Cerebellar cortex (tissue), 1 donor: ENCODE data around the gene SMAD6.
A peak's percentile ranks its signal among the peaks of the same experiment; 100 is the strongest.

Experiments used
- DNase-seq: peaks from one replicate; pipeline ENCODE4 v3.0.0-alpha.2; 2015; ENCODE audit warnings: low spot score

Gene SMAD6

GRCh38 chr15:66704019-66704802, 2.2 kb downstream of the SMAD6 start:
- DNase-seq = no peak

- DNase-seq = no peak
Measured at GRCh38 chr15:66704803-66705153, 2.7 kb downstream of the SMAD6 start.

GRCh38 chr15:66705277-66706146, 3.5 kb downstream of the SMAD6 start:
- no peak for DNase-seq

- peak; percentile 54 for DNase-seq
Measured at GRCh38 chr15:66706225-66706732, 4.2 kb downstream of the SMAD6 start.

- DNase-seq = no peak
Measured at GRCh38 chr15:66706840-66707239, 4.8 kb downstream of the SMAD6 start.

- DNase-seq = peak; percentile 46
Measured at GRCh38 chr15:66707310-66708082, 5.5 kb downstream of the SMAD6 start.

GRCh38 chr15:66708389-66708788, 6.4 kb downstream of the SMAD6 start:
- DNase-seq = no peak

- no peak for DNase-seq
Measured at GRCh38 chr15:66709884-66710283, 7.8 kb downstream of the SMAD6 start.

GRCh38 chr15:66711260-66711659, 9.2 kb downstream of the SMAD6 start:
- no peak for DNase-seq

GRCh38 chr15:66711862-66712261, 9.8 kb downstream of the SMAD6 start:
- DNase-seq = no peak

- no peak for DNase-seq
Measured at GRCh38 chr15:66713843-66714508, 11.9 kb downstream of the SMAD6 start.

GRCh38 chr15:66714543-66714981, 12.5 kb downstream of the SMAD6 start:
- DNase-seq = no peak

GRCh38 chr15:66715181-66715624, 13.2 kb downstream of the SMAD6 start:
- no peak for DNase-seq

- DNase-seq = no peak
Measured at GRCh38 chr15:66715720-66716655, 14.0 kb downstream of the SMAD6 start.

GRCh38 chr15:66716656-66717020, 14.6 kb downstream of the SMAD6 start:
- no peak for DNase-seq

GRCh38 chr15:66718220-66718988, 16.4 kb downstream of the SMAD6 start:
- DNase-seq = no peak

GRCh38 chr15:66719471-66719870, 17.4 kb downstream of the SMAD6 start:
- no peak for DNase-seq

GRCh38 chr15:66720206-66721010, 18.4 kb downstream of the SMAD6 start:
- no peak for DNase-seq

GRCh38 chr15:66721020-66721419, 19.0 kb downstream of the SMAD6 start:
- no peak for DNase-seq
